Measurements from ENCODE around the gene C2orf69. TPM values are rescaled to one million over a fixed set of nuclear protein-coding genes. Genes with fewer than 3 reads are reported as not detected.

Gene C2orf69
- total RNA-seq, 1 donor from 2014 or later: 16.2 TPM

- TF ChIP-seq CTCF (conservative IDR thresholded peaks at IDR 0.05): no peak
- H3K4me3 Mint-ChIP-seq: no peak overlapping the region
- no peaks in the 10 kb centered on the region for H3K4me1 Mint-ChIP-seq
- no peak overlapping the region for H3K27ac Mint-ChIP-seq (ENCODE audit: unreplicated experiment)
- H3K27me3 Mint-ChIP-seq (ENCODE audit: low read depth): no peaks in the 10 kb centered on the region
- H3K36me3 Mint-ChIP-seq (ENCODE audit: low read depth): peaks cover 7% of the 10 kb centered on the region
- H3K9me3 Mint-ChIP-seq: no peaks in the 10 kb centered on the region
- no peak for DNase-seq (ENCODE audit: low read depth, low spot score)
These were observed 25.5 kb downstream of the C2orf69 start for GRCh38 chr2:199936554-199936953.

- no peak overlapping the region for H3K27ac Mint-ChIP-seq (ENCODE audit: unreplicated experiment)
- H3K4me3 Mint-ChIP-seq: no peak overlapping the region
- no peaks in the 10 kb centered on the region for H3K27me3 Mint-ChIP-seq (ENCODE audit: low read depth)
- no peaks in the 10 kb centered on the region for H3K4me1 Mint-ChIP-seq
- H3K9me3 Mint-ChIP-seq: no peaks in the 10 kb centered on the region
- TF ChIP-seq CTCF (conservative IDR thresholded peaks at IDR 0.05): peak; percentile 66
- peaks cover 6% of the 10 kb centered on the region for H3K36me3 Mint-ChIP-seq (ENCODE audit: low read depth)
- no peak for DNase-seq (ENCODE audit: low read depth, low spot score)
These were observed 29.3 kb downstream of the C2orf69 start for GRCh38 chr2:199940373-199940772.

GRCh38 chr2:199943373-199943772 is 32.3 kb downstream of the C2orf69 start:
- no peaks in the 10 kb centered on the region for H3K9me3 Mint-ChIP-seq
- peaks cover 6% of the 10 kb centered on the region for H3K36me3 Mint-ChIP-seq (ENCODE audit: low read depth)
- no peak overlapping the region for H3K27ac Mint-ChIP-seq (ENCODE audit: unreplicated experiment)
- DNase-seq (ENCODE audit: low read depth, low spot score): no peak
- no peaks in the 10 kb centered on the region for H3K4me1 Mint-ChIP-seq
- no peak overlapping the region for H3K4me3 Mint-ChIP-seq
- no peak for TF ChIP-seq CTCF (conservative IDR thresholded peaks at IDR 0.05)
- no peaks in the 10 kb centered on the region for H3K27me3 Mint-ChIP-seq (ENCODE audit: low read depth)

GRCh38 chr2:199946196-199946595 is 35.1 kb downstream of the C2orf69 start:
- no peaks in the 10 kb centered on the region for H3K27me3 Mint-ChIP-seq (ENCODE audit: low read depth)
- peaks cover 4% of the 10 kb centered on the region for H3K36me3 Mint-ChIP-seq (ENCODE audit: low read depth)
- H3K4me3 Mint-ChIP-seq: no peak overlapping the region

GRCh38 chr2:199946836-199947235 is 35.7 kb downstream of the C2orf69 start:
- Mint-ChIP-seq H3K36me3 (ENCODE audit: low read depth) (peaks cover 4% of the 10 kb centered on the region), H3K4me1 (no peaks in the 10 kb centered on the region), H3K27ac (ENCODE audit: unreplicated experiment) (no peak overlapping the region), H3K4me3 (no peak overlapping the region), H3K9me3 (no peaks in the 10 kb centered on the region), H3K27me3 (ENCODE audit: low read depth) (no peaks in the 10 kb centered on the region)
- no peak for DNase-seq (ENCODE audit: low read depth, low spot score)
- TF ChIP-seq CTCF (conservative IDR thresholded peaks at IDR 0.05): no peak

More at GRCh38 chr2:199946196-199946595, 35.1 kb downstream of the C2orf69 start:
- DNase-seq (ENCODE audit: low read depth, low spot score): no peak
- no peak overlapping the region for H3K27ac Mint-ChIP-seq (ENCODE audit: unreplicated experiment)
- no peaks in the 10 kb centered on the region for H3K9me3 Mint-ChIP-seq
- no peak for TF ChIP-seq CTCF (conservative IDR thresholded peaks at IDR 0.05)
- H3K4me1 Mint-ChIP-seq: no peaks in the 10 kb centered on the region

- peak overlapping the region; percentile 21 for H3K4me3 Mint-ChIP-seq
- H3K9me3 Mint-ChIP-seq: no peaks in the 10 kb centered on the region
- no peaks in the 10 kb centered on the region for H3K36me3 Mint-ChIP-seq (ENCODE audit: low read depth)
- peaks cover 19% of the 10 kb centered on the region for H3K4me1 Mint-ChIP-seq
- no peak for DNase-seq (ENCODE audit: low read depth, low spot score)
- no peak for TF ChIP-seq CTCF (conservative IDR thresholded peaks at IDR 0.05)
- H3K27ac Mint-ChIP-seq (ENCODE audit: unreplicated experiment): peak overlapping the region; percentile 13
- H3K27me3 Mint-ChIP-seq (ENCODE audit: low read depth): no peaks in the 10 kb centered on the region
These were observed 39.3 kb downstream of the C2orf69 start for GRCh38 chr2:199950396-199950795.
